Measurements from ENCODE around the gene SERP2. TPM values are rescaled to one million over a fixed set of nuclear protein-coding genes. Genes with fewer than 3 reads are reported as not detected.

SERP2 gene
- total and polyA plus RNA-seq, 2 donors (not counting 3 experiments of a cell fraction or from before 2014, with no cell fraction given): 0.30 TPM; not detected in 1

DNA sequence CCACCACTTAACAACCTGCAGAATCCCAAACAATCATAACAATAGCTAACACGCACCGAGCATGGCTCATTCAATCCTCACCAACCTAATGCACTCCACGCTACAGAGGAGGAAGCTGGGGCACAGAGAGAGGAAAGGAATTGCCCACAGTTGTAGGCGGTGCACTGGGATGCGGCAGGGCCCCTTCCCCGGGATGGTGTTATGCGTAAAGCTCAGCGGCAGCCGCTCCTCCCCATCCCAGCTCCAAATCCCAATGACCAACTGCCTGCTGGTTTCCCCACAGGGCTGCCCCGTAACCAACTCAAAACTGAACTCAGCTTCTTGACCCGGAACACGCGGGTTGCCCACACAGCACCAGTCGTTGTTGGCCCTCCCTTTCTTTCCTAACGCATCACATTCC lies 42.2 kb downstream of the SERP2 start:
- Histone ChIP-seq H3K36me3 (ENCODE audit: control insufficient read depth in 2 of 2, extremely low read depth in 1 of 2, insufficient read depth in 2 of 2, low read length in 2 of 2) (no peaks in the 10 kb centered on the region), H3K4me2 (ENCODE audit: insufficient read depth, low read length) (no peak overlapping the region), H3K79me2 (ENCODE audit: control insufficient read depth, insufficient read depth, low read length) (no peaks in the 10 kb centered on the region), H3K4me1 (ENCODE audit: control insufficient read depth, extremely low read depth, insufficient read depth, low read length) (peaks cover 3% of the 10 kb centered on the region), H3K27ac (ENCODE audit: insufficient read depth, low read depth, low read length) (no peak overlapping the region), H3K9me1 (replicated peaks; ENCODE audit: control insufficient read depth, extremely low read depth, insufficient read depth, low read length) (no peaks in the 10 kb centered on the region), H3K4me3 (replicated peaks in 1 of 3; ENCODE audit: insufficient read depth in 1 of 3, low read depth in 1 of 3, low read length in 3 of 3) (no peak overlapping the region), H3K9ac (replicated peaks; ENCODE audit: extremely low read depth, insufficient read depth, low read length) (no peak overlapping the region), H3K9me3 (replicated peaks; ENCODE audit: control insufficient read depth, insufficient read depth, low read length) (no peaks in the 10 kb centered on the region), H3K27me3 (ENCODE audit: control insufficient read depth in 2 of 2, insufficient read depth in 2 of 2, low read length in 2 of 2) (no peaks in the 10 kb centered on the region), H4K20me1 (replicated peaks; ENCODE audit: control insufficient read depth, extremely low read depth, insufficient read depth, low read length) (no peaks in the 10 kb centered on the region), H2AFZ (ENCODE audit: low read depth, low read length) (no peak overlapping the region)
- BruUV-seq (replicated peaks): no TSS peak
- no peak for DNase-seq (ENCODE audit: low read depth, low spot score)
- no peak for TF ChIP-seq POLR2A (IDR thresholded peaks at IDR 0.05; ENCODE audit: low read depth, low read length)
- no peak for TF ChIP-seq EZH2 (IDR thresholded peaks at IDR 0.05; ENCODE audit: borderline replicate concordance, low read depth, low read length, severe bottlenecking)
- CTCF ChIA-PET: interaction anchor here (0.8 to 1.7 kb wide), 2 partner anchors 12 to 364 kb away, joined by 3 to 4 read pairs; no protein-coding TSS in a partner anchor
- intact Hi-C loops (cut with micrococcal nuclease): no loop called here
- FAIRE-seq: no peak
- dilution Hi-C loops (cut with MboI; ENCODE audit: extremely low pct_ligation_motif_present, low sequenced_read_pairs): no loop called here
- POLR2A ChIA-PET: no interaction called here

DNA sequence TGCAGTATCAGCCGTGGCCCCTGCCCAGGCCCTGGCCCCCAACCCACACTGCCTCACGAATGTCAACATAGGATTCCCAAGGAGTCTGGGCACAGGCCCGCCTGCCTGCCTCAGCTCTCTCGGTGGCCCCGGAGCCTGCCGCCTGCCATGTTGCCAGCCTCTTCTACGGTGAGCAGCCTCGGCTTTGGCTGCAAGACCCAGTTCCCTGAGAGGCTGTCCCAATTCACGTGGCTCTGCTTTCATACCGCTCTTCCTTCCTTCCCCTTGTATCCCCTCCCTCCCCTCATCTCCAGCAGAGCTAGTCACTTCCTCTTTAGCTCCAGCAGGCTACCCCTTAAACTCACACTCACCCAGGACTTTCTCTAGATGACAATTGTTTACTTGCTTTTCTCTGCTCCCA lies 42.7 kb downstream of the SERP2 start:
- no peak for TF ChIP-seq GATA2 (IDR thresholded peaks at IDR 0.05; ENCODE audit: insufficient read depth, insufficient read length, low read depth, low read length)
- TF ChIP-seq MYC (IDR thresholded peaks at IDR 0.05; ENCODE audit: low read depth, low read length): no peak
- TF ChIP-seq POLR2A (IDR thresholded peaks at IDR 0.05; ENCODE audit: low read depth, low read length): no peak
- no peak for TF ChIP-seq FOS (IDR thresholded peaks at IDR 0.05; ENCODE audit: borderline replicate concordance, insufficient read depth, low read length)
- no peak for TF ChIP-seq JUN (IDR thresholded peaks at IDR 0.05; ENCODE audit: borderline replicate concordance, insufficient read depth, insufficient read length, low read depth)
- no peak for TF ChIP-seq POLR2AphosphoS5 (IDR thresholded peaks at IDR 0.05; ENCODE audit: insufficient read depth, low read depth, low read length)
- TF ChIP-seq, protein P1, sequence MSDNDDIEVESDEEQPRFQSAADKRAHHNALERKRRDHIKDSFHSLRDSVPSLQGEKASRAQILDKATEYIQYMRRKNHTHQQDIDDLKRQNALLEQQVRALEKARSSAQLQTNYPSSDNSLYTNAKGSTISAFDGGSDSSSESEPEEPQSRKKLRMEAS (IDR thresholded peaks at IDR 0.05; ENCODE audit: insufficient read depth, insufficient read length): no peak
- TF ChIP-seq, protein P2, sequence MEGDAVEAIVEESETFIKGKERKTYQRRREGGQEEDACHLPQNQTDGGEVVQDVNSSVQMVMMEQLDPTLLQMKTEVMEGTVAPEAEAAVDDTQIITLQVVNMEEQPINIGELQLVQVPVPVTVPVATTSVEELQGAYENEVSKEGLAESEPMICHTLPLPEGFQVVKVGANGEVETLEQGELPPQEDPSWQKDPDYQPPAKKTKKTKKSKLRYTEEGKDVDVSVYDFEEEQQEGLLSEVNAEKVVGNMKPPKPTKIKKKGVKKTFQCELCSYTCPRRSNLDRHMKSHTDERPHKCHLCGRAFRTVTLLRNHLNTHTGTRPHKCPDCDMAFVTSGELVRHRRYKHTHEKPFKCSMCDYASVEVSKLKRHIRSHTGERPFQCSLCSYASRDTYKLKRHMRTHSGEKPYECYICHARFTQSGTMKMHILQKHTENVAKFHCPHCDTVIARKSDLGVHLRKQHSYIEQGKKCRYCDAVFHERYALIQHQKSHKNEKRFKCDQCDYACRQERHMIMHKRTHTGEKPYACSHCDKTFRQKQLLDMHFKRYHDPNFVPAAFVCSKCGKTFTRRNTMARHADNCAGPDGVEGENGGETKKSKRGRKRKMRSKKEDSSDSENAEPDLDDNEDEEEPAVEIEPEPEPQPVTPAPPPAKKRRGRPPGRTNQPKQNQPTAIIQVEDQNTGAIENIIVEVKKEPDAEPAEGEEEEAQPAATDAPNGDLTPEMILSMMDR (IDR thresholded peaks at IDR 0.05; ENCODE audit: extremely low read depth in 1 of 2, insufficient read depth in 1 of 2, low read depth in 1 of 2, low read length in 2 of 2): no peak
- no peak for TF ChIP-seq EZH2 (IDR thresholded peaks at IDR 0.05; ENCODE audit: borderline replicate concordance, low read depth, low read length, severe bottlenecking)
- no peaks in the 10 kb centered on the region for H3K36me3 ChIP-seq (ENCODE audit: control insufficient read depth in 2 of 2, extremely low read depth in 1 of 2, insufficient read depth in 2 of 2, low read length in 2 of 2)
- no peaks in the 10 kb centered on the region for H3K9me1 ChIP-seq (replicated peaks; ENCODE audit: control insufficient read depth, extremely low read depth, insufficient read depth, low read length)
- H3K4me1 ChIP-seq (ENCODE audit: control insufficient read depth, extremely low read depth, insufficient read depth, low read length): peaks cover 3% of the 10 kb centered on the region
- H3K27me3 ChIP-seq (ENCODE audit: control insufficient read depth in 2 of 2, insufficient read depth in 2 of 2, low read length in 2 of 2): no peaks in the 10 kb centered on the region
- H3K9me3 ChIP-seq (replicated peaks; ENCODE audit: control insufficient read depth, insufficient read depth, low read length): no peaks in the 10 kb centered on the region
- DNase-seq (ENCODE audit: low read depth, low spot score): no peak
- POLR2A ChIA-PET: no interaction called here
- H3K4me2 ChIP-seq (ENCODE audit: insufficient read depth, low read length): no peak overlapping the region
- no peak overlapping the region for H3K9ac ChIP-seq (replicated peaks; ENCODE audit: extremely low read depth, insufficient read depth, low read length)
- CTCF ChIA-PET: interaction anchor here (0.8 to 1.7 kb wide), 2 partner anchors 13 to 365 kb away, joined by 3 to 4 read pairs; no protein-coding TSS in a partner anchor
- FAIRE-seq: no peak
- no peak overlapping the region for H3K4me3 ChIP-seq (replicated peaks in 1 of 3; ENCODE audit: insufficient read depth in 1 of 3, low read depth in 1 of 3, low read length in 3 of 3)
- no peaks in the 10 kb centered on the region for H4K20me1 ChIP-seq (replicated peaks; ENCODE audit: control insufficient read depth, extremely low read depth, insufficient read depth, low read length)
- BruUV-seq (replicated peaks): no TSS peak
- H3K79me2 ChIP-seq (ENCODE audit: control insufficient read depth, insufficient read depth, low read length): no peaks in the 10 kb centered on the region
- no peak overlapping the region for H2AFZ ChIP-seq (ENCODE audit: low read depth, low read length)
- no peak overlapping the region for H3K27ac ChIP-seq (ENCODE audit: insufficient read depth, low read depth, low read length)
- dilution Hi-C loops (cut with MboI; ENCODE audit: extremely low pct_ligation_motif_present, low sequenced_read_pairs): no loop called here
- intact Hi-C loops (cut with micrococcal nuclease): no loop called here

Data from endothelial cell of umbilical vein (primary cell).